ENCODE measurements around the gene PRKD1.

The PRKD1 gene

GRCh38 chr14:29941401-29941800 is 13.8 kb upstream of the PRKD1 start:
- no peak for TF ChIP-seq CTCF (IDR thresholded peaks at IDR 0.05; ENCODE audit: poor library complexity, severe bottlenecking)
- H3K36me3 ChIP-seq (ENCODE audit: low read depth) = no peaks in the 10 kb centered on the region; the same call in 1 of the 2 replicates
- no peak overlapping the region for H3K27ac ChIP-seq (ENCODE audit: poor library complexity, severe bottlenecking)
- H3K27me3 ChIP-seq (ENCODE audit: insufficient read depth, poor library complexity, severe bottlenecking) = no peaks in the 10 kb centered on the region
- peaks cover 2% of the 10 kb centered on the region for H3K9me3 ChIP-seq (ENCODE audit: severe bottlenecking)
- H3K4me3 ChIP-seq (ENCODE audit: severe bottlenecking) = no peak overlapping the region
- DNase-seq (ENCODE audit: low spot score) (no peak), ATAC-seq (ENCODE audit: low read depth) (no peak)
- H3K4me1 ChIP-seq (ENCODE audit: insufficient read depth, poor library complexity, severe bottlenecking) = no peaks in the 10 kb centered on the region

GRCh38 chr14:29940482-29940881 is 12.8 kb upstream of the PRKD1 start:
- no peak overlapping the region for H3K4me3 ChIP-seq (ENCODE audit: severe bottlenecking)
- H3K4me1 ChIP-seq (ENCODE audit: insufficient read depth, poor library complexity, severe bottlenecking) = no peaks in the 10 kb centered on the region
- H3K36me3 ChIP-seq (ENCODE audit: low read depth) = no peaks in the 10 kb centered on the region
- DNase-seq (ENCODE audit: low spot score) = no peak
- TF ChIP-seq CTCF (IDR thresholded peaks at IDR 0.05; ENCODE audit: poor library complexity, severe bottlenecking) = no peak
- peaks cover 2% of the 10 kb centered on the region for H3K9me3 ChIP-seq (ENCODE audit: severe bottlenecking)
- H3K27ac ChIP-seq (ENCODE audit: poor library complexity, severe bottlenecking) = no peak overlapping the region
- ATAC-seq (ENCODE audit: low read depth) = no peak
- no peaks in the 10 kb centered on the region for H3K27me3 ChIP-seq (ENCODE audit: insufficient read depth, poor library complexity, severe bottlenecking)

GRCh38 chr14:29937116-29937515 is 9.5 kb upstream of the PRKD1 start:
- no peak overlapping the region for H3K4me3 ChIP-seq (ENCODE audit: severe bottlenecking)
- no peaks in the 10 kb centered on the region for H3K4me1 ChIP-seq (ENCODE audit: insufficient read depth, poor library complexity, severe bottlenecking)
- no peak for TF ChIP-seq CTCF (IDR thresholded peaks at IDR 0.05; ENCODE audit: poor library complexity, severe bottlenecking)
- no peak for DNase-seq (ENCODE audit: low spot score)
- no peaks in the 10 kb centered on the region for H3K27me3 ChIP-seq (ENCODE audit: insufficient read depth, poor library complexity, severe bottlenecking)
- peak; percentile 95 for ATAC-seq (ENCODE audit: low read depth)
- no peak overlapping the region for H3K27ac ChIP-seq (ENCODE audit: poor library complexity, severe bottlenecking)
- no peaks in the 10 kb centered on the region for H3K36me3 ChIP-seq (ENCODE audit: low read depth)
- no peaks in the 10 kb centered on the region for H3K9me3 ChIP-seq (ENCODE audit: severe bottlenecking)

- ATAC-seq (ENCODE audit: low read depth) = peak; percentile 51
- Histone ChIP-seq H3K4me1 (ENCODE audit: insufficient read depth, poor library complexity, severe bottlenecking) (peaks cover 13% of the 10 kb centered on the region), H3K27me3 (ENCODE audit: insufficient read depth, poor library complexity, severe bottlenecking) (no peaks in the 10 kb centered on the region), H3K27ac (ENCODE audit: poor library complexity, severe bottlenecking) (no peak overlapping the region), H3K36me3 (ENCODE audit: low read depth) (no peaks in the 10 kb centered on the region), H3K9me3 (ENCODE audit: severe bottlenecking) (no peaks in the 10 kb centered on the region), H3K4me3 (ENCODE audit: severe bottlenecking) (no peak overlapping the region)
- no peak for DNase-seq (ENCODE audit: low spot score)
- TF ChIP-seq CTCF (IDR thresholded peaks at IDR 0.05; ENCODE audit: poor library complexity, severe bottlenecking) = no peak
Observed at GRCh38 chr14:29930283-29930682, 2.6 kb upstream of the PRKD1 start.

GRCh38 chr14:29928117-29928640 is 532 bp upstream of the PRKD1 start:
- DNase-seq (ENCODE audit: low spot score) (peak; percentile 60), ATAC-seq (ENCODE audit: low read depth) (no peak)
- Histone ChIP-seq H3K27ac (ENCODE audit: poor library complexity, severe bottlenecking) (no peak overlapping the region), H3K36me3 (ENCODE audit: low read depth) (no peaks in the 10 kb centered on the region), H3K27me3 (ENCODE audit: insufficient read depth, poor library complexity, severe bottlenecking) (no peaks in the 10 kb centered on the region), H3K9me3 (ENCODE audit: severe bottlenecking) (no peaks in the 10 kb centered on the region), H3K4me3 (ENCODE audit: severe bottlenecking) (peak overlapping the region; percentile 82), H3K4me1 (ENCODE audit: insufficient read depth, poor library complexity, severe bottlenecking) (peaks cover 13% of the 10 kb centered on the region)
- TF ChIP-seq CTCF (IDR thresholded peaks at IDR 0.05; ENCODE audit: poor library complexity, severe bottlenecking) = no peak

Data from RWPE2 (cell line).